Chondrocyte (in vitro differentiated cells): ENCODE measurements around the gene DENND1B. TPM values are rescaled to one million over a fixed set of nuclear protein-coding genes. Genes with fewer than 3 reads are reported as not detected.
A peak's percentile ranks its signal among the peaks of the same experiment; 100 is the strongest.
"Not testable (repeated sequence)": the region's sequence is repeated elsewhere in the genome, so short reads cannot be mapped to it uniquely, and the experiment has no call there.

Experiments used
- DNase-seq: peaks from one replicate; pipeline ENCODE4 v3.0.0; 2021; ENCODE audit warnings: mixed read lengths, low spot score
- H3K27ac Mint-ChIP-seq: one replicate; pipeline ENCODE4 v1.8.0; 2021; ENCODE audit warnings: mild to moderate bottlenecking, moderate library complexity, mixed read lengths; ENCODE audit not compliant: unreplicated experiment
- H3K27me3 Mint-ChIP-seq: 2 replicates; pipeline ENCODE4 v1.8.0; 2021; ENCODE audit warnings: low read depth, mixed read lengths
- H3K36me3 Mint-ChIP-seq: 2 replicates; pipeline ENCODE4 v1.8.0; 2021; ENCODE audit warnings: low read depth, mixed read lengths
- H3K4me1 Mint-ChIP-seq: 2 replicates; pipeline ENCODE4 v1.8.0; 2021; ENCODE audit warnings: low read depth, mild to moderate bottlenecking, mixed read lengths
- H3K4me3 Mint-ChIP-seq: one replicate; pipeline ENCODE4 v1.8.0; 2021; ENCODE audit warnings: mild to moderate bottlenecking, moderate library complexity, mixed read lengths; ENCODE audit not compliant: unreplicated experiment
- H3K9me3 Mint-ChIP-seq: 2 replicates; pipeline ENCODE4 v1.8.0; 2021; ENCODE audit warnings: low read depth, mixed read lengths
- total RNA-seq: library from RNA; stranded (reverse); gene quantifications from 3 replicates; pipeline ENCODE4 v1.2.1, GENCODE V29; 2021
- TF ChIP-seq, protein P1 (sequence below): fragments of 200-600 bp; sonication (generic); IDR thresholded peaks from 2 replicates; pipeline ENCODE4 v1.5.0; 2021; ENCODE audit warnings: antibody characterized with exemption, mild to moderate bottlenecking, moderate library complexity

DENND1B gene
- total RNA-seq, 1 donor from 2014 or later = 10.9 TPM

- no peak for DNase-seq
- H3K4me1 Mint-ChIP-seq = peaks cover 5% of the 10 kb centered on the region
- no peak overlapping the region for H3K27ac Mint-ChIP-seq
- peaks cover 5% of the 10 kb centered on the region for H3K9me3 Mint-ChIP-seq
- peaks cover 17% of the 10 kb centered on the region for H3K36me3 Mint-ChIP-seq
- no peak overlapping the region for H3K4me3 Mint-ChIP-seq
- TF ChIP-seq, protein P1, sequence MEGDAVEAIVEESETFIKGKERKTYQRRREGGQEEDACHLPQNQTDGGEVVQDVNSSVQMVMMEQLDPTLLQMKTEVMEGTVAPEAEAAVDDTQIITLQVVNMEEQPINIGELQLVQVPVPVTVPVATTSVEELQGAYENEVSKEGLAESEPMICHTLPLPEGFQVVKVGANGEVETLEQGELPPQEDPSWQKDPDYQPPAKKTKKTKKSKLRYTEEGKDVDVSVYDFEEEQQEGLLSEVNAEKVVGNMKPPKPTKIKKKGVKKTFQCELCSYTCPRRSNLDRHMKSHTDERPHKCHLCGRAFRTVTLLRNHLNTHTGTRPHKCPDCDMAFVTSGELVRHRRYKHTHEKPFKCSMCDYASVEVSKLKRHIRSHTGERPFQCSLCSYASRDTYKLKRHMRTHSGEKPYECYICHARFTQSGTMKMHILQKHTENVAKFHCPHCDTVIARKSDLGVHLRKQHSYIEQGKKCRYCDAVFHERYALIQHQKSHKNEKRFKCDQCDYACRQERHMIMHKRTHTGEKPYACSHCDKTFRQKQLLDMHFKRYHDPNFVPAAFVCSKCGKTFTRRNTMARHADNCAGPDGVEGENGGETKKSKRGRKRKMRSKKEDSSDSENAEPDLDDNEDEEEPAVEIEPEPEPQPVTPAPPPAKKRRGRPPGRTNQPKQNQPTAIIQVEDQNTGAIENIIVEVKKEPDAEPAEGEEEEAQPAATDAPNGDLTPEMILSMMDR = no peak
- H3K27me3 Mint-ChIP-seq = no peaks in the 10 kb centered on the region
These were observed 197.7 kb downstream of the DENND1B start for GRCh38 chr1:197577580-197577979.

GRCh38 chr1:197575531-197575930 is 199.7 kb downstream of the DENND1B start:
- DNase-seq, H3K27me3 Mint-ChIP-seq, H3K27ac Mint-ChIP-seq, H3K4me1 Mint-ChIP-seq, H3K4me3 Mint-ChIP-seq, H3K9me3 Mint-ChIP-seq: not testable (repeated sequence)
- H3K36me3 Mint-ChIP-seq = peaks cover 18% of the 10 kb centered on the region

DNA sequence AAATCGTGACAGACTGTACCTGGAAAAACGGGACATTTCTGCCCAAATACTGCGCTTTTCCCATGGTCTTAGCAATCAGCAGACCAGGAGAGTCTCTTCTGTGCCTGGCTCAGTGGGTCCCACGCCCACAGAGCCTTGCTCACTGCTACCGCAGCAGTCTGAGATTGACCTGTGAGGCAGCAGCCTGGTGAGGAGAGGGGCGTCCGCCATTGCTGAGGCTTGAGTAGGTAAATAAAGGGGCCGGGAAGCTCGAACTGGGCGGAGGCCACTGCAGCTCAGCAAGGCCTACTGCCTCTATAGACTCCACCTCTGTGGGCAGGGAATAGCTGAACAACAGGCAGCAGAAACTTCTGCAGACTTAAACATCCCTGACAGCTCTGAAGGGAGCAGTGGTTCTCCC is 203.1 kb downstream of the DENND1B start:
- peaks cover under 1% of the 10 kb centered on the region for H3K4me1 Mint-ChIP-seq
- no peak overlapping the region for H3K4me3 Mint-ChIP-seq
- peak; percentile 55 for DNase-seq
- peaks cover 27% of the 10 kb centered on the region for H3K9me3 Mint-ChIP-seq
- H3K27me3 Mint-ChIP-seq = no peaks in the 10 kb centered on the region
- H3K27ac Mint-ChIP-seq = no peak overlapping the region
- H3K36me3 Mint-ChIP-seq = peaks cover 32% of the 10 kb centered on the region
- TF ChIP-seq, protein P1 = no peak

GRCh38 chr1:197567442-197567841 is 207.8 kb downstream of the DENND1B start:
- no peak for DNase-seq

DNA sequence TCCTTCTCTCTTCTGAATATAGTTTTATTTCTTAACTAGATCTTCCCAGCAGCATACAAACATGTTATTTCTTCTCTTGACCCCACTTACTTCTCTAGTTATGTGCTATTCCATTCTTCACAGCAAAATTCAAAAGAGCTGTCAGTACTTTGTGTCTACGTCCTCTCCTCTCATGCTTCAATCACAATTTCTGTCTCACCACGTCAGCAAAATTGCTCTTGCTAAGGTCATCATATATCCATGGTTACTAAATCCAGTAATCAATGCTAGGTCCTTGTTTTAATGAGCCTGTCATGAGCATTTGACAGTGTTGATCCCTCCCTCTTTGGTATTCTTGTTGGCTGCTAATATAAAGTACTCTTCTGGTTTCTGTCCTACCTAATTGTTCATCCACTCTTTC is 214.2 kb downstream of the DENND1B start:
- H3K4me1 Mint-ChIP-seq = no peaks in the 10 kb centered on the region
- TF ChIP-seq, protein P1 = no peak
- H3K36me3 Mint-ChIP-seq = peaks cover 8% of the 10 kb centered on the region
- no peaks in the 10 kb centered on the region for H3K27me3 Mint-ChIP-seq
- H3K27ac Mint-ChIP-seq = no peak overlapping the region
- peaks cover 2% of the 10 kb centered on the region for H3K9me3 Mint-ChIP-seq
- no peak for DNase-seq
- H3K4me3 Mint-ChIP-seq = no peak overlapping the region

More at GRCh38 chr1:197567442-197567841, 207.8 kb downstream of the DENND1B start:
- TF ChIP-seq, protein P1 = no peak
- Mint-ChIP-seq H3K27ac (no peak overlapping the region), H3K27me3 (no peaks in the 10 kb centered on the region), H3K9me3 (peaks cover 34% of the 10 kb centered on the region), H3K4me1 (no peaks in the 10 kb centered on the region), H3K4me3 (no peak overlapping the region), H3K36me3 (peaks cover 30% of the 10 kb centered on the region)

DNA sequence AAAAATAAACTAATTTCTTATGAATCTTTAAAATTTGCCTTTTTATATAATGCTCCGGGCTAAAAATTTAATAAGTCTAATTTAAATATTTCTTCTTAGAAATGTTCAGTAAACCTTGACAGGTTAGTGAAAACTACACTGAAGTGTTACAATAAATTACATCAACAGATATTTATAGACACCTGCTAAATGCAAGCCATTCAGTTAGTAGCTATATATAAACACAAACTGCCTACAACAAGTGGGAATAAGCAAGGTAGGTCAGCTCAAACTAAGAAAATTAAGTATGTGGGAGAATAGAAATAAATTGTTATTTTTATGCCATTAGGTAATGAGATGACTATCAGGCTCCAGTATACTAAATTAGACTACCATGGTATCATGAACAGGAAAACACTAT is 215.6 kb downstream of the DENND1B start:
- Mint-ChIP-seq H3K27ac (no peak overlapping the region), H3K36me3 (peaks cover 11% of the 10 kb centered on the region), H3K4me3 (no peak overlapping the region), H3K27me3 (no peaks in the 10 kb centered on the region), H3K4me1 (no peaks in the 10 kb centered on the region), H3K9me3 (peaks cover 2% of the 10 kb centered on the region)
- TF ChIP-seq, protein P1 = no peak
- no peak for DNase-seq
